Measurements from ENCODE around the gene NBAS. TPM values are rescaled to one million over a fixed set of nuclear protein-coding genes. Genes with fewer than 3 reads are reported as not detected.

NBAS gene
- total and polyA plus RNA-seq, 2 experiments from 2014 or later, result 21.2 to 51.8 TPM

DNA sequence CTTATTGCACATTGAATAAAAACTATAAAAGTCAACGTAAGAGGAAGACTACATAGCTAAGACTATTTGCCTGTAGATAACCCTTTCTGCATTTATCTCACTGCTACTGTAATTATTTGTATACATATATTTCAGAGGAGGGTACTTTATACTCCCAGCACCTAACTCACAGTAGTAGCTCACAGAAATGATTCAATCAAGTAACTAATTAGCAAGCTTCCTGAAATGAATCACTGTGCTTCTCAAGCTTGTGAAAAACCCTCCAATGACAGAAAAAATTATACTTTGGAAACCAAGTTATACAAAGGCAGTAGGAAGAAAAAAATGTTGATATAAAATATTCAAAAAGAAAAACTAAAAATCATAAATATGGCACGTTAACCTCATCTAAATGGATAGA lies 124.9 kb downstream of the NBAS start:
- H3K9ac ChIP-seq, result no peak overlapping the region
- 85 to 93% methylated on average over 2 of the region's 2 CpGs for WGBS, 2 experiments (ENCODE audit: low coverage in 1 of 2, low lambda C conversion rate in 2 of 2, missing lambda C conversion rate in 2 of 2)
- H3K36me3 ChIP-seq (ENCODE audit: low read depth), result no peaks in the 10 kb centered on the region

DNA sequence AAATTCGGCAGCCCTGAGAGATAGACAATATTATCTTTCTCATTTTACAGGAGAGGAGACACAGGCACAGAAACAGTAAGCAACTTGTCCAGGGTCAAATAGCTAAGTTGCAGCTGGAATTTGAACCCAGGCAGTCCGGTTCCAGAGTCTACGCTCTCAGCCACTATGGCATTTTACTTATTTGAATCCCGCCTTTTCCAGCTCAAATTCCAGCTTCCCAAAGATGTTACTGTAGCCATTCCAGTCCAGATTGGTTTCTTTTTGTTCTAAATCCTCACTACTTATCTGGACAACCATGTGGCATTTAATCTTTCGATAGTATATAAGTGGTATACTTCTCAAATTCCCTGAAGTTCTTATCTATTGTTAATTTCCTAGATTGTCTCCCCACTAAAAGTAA lies 125.7 kb downstream of the NBAS start:
- Histone ChIP-seq H3K9ac (no peak overlapping the region), H3K27me3 (replicated peaks; ENCODE audit: insufficient read depth) (no peaks in the 10 kb centered on the region), H3K4me2 (ENCODE audit: unreplicated experiment) (no peak overlapping the region), H3K36me3 (ENCODE audit: low read depth) (no peaks in the 10 kb centered on the region), H2AFZ (no peak overlapping the region), H3K9me3 (ENCODE audit: low read depth) (no peaks in the 10 kb centered on the region), H4K20me1 (ENCODE audit: insufficient read depth) (no peaks in the 10 kb centered on the region), H3K4me1 (ENCODE audit: insufficient read depth) (no peaks in the 10 kb centered on the region), H3K4me3 (no peak overlapping the region), H3K9me2 (ENCODE audit: insufficient read depth) (no peaks in the 10 kb centered on the region), H3K27ac (no peak overlapping the region), H3F3A (ENCODE audit: insufficient read depth) (no peaks in the 10 kb centered on the region), H3K79me2 (ENCODE audit: insufficient read depth) (peaks cover 21% of the 10 kb centered on the region)
- TF ChIP-seq EZH2phosphoT487 (IDR thresholded peaks at IDR 0.05; ENCODE audit: insufficient read depth, low read depth) (no peak), EZH2 (IDR thresholded peaks at IDR 0.05; ENCODE audit: insufficient read depth, poor library complexity, severe bottlenecking) (no peak)
- DNase-seq, result no peak
- in situ Hi-C loops (cut with MboI), result no loop called here
- 88 to 91% methylated on average over 5 of the region's 5 CpGs for WGBS, 2 experiments (ENCODE audit: low coverage in 1 of 2, low lambda C conversion rate in 2 of 2, missing lambda C conversion rate in 2 of 2)

More for the DNA sequence above, 124.9 kb downstream of the NBAS start:
- Histone ChIP-seq H3K4me2 (ENCODE audit: unreplicated experiment) (no peak overlapping the region), H3K9me2 (ENCODE audit: insufficient read depth) (no peaks in the 10 kb centered on the region), H3F3A (ENCODE audit: insufficient read depth) (no peaks in the 10 kb centered on the region), H3K27ac (no peak overlapping the region), H3K79me2 (ENCODE audit: insufficient read depth) (peaks cover 21% of the 10 kb centered on the region), H3K4me3 (no peak overlapping the region), H3K4me1 (ENCODE audit: insufficient read depth) (no peaks in the 10 kb centered on the region), H4K20me1 (ENCODE audit: insufficient read depth) (no peaks in the 10 kb centered on the region), H3K9me3 (ENCODE audit: low read depth) (no peaks in the 10 kb centered on the region), H2AFZ (no peak overlapping the region), H3K27me3 (replicated peaks; ENCODE audit: insufficient read depth) (no peaks in the 10 kb centered on the region)
- TF ChIP-seq EZH2phosphoT487 (IDR thresholded peaks at IDR 0.05; ENCODE audit: insufficient read depth, low read depth), result no peak
- no peak for TF ChIP-seq EZH2 (IDR thresholded peaks at IDR 0.05; ENCODE audit: insufficient read depth, poor library complexity, severe bottlenecking)
- DNase-seq, result no peak
- in situ Hi-C loops (cut with MboI), result no loop called here

DNA sequence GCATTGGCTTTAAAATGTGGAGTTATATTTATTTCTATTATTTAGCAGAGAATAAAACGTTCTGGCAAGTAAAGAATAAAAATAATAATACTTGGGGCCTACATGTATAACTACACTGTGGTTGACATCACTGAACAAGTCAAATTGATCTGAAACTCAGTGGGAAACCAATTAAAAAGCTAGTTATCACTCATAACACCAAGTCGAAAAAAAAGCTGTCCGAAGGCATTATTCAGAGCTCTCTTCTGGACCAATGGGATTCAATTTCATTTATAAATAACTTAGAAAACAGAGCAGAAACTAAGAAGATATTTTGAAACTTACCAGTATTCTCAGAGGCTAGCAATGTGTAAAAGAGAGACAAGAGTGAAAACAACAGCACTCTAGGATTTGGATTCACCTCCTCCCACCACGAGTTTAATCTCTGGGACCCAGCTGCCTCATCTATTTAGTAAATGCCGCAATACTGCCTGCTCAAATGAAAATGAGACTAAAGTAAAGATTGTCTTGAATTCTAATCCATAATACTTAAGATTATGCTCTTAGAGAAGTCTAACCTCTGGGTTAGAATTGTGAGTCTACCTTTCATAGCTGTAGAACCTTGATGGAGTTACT lies 128.4 kb downstream of the NBAS start:
- TF ChIP-seq EZH2phosphoT487 (IDR thresholded peaks at IDR 0.05; ENCODE audit: insufficient read depth, low read depth) (no peak), EZH2 (IDR thresholded peaks at IDR 0.05; ENCODE audit: insufficient read depth, poor library complexity, severe bottlenecking) (no peak)
- H3K4me3 ChIP-seq, result no peak overlapping the region
- peaks cover 15% of the 10 kb centered on the region for H3K79me2 ChIP-seq (ENCODE audit: insufficient read depth)
- no peak overlapping the region for H3K4me2 ChIP-seq (ENCODE audit: unreplicated experiment)
- H3K9me2 ChIP-seq (ENCODE audit: insufficient read depth), result no peaks in the 10 kb centered on the region
- in situ Hi-C loops (cut with MboI), result no loop called here
- no peaks in the 10 kb centered on the region for H3F3A ChIP-seq (ENCODE audit: insufficient read depth)
- H4K20me1 ChIP-seq (ENCODE audit: insufficient read depth), result no peaks in the 10 kb centered on the region
- no peak for DNase-seq
- H3K9me3 ChIP-seq (ENCODE audit: low read depth), result no peaks in the 10 kb centered on the region
- H3K9ac ChIP-seq, result no peak overlapping the region
- no peak overlapping the region for H2AFZ ChIP-seq
- WGBS, 2 experiments (ENCODE audit: low coverage in 1 of 2, low lambda C conversion rate in 2 of 2, missing lambda C conversion rate in 2 of 2), result 98% methylated on average over 5 of the region's 5 CpGs
- H3K27me3 ChIP-seq (replicated peaks; ENCODE audit: insufficient read depth), result no peaks in the 10 kb centered on the region
- H3K27ac ChIP-seq, result no peak overlapping the region
- H3K36me3 ChIP-seq (ENCODE audit: low read depth), result no peaks in the 10 kb centered on the region
- no peaks in the 10 kb centered on the region for H3K4me1 ChIP-seq (ENCODE audit: insufficient read depth)

DNA sequence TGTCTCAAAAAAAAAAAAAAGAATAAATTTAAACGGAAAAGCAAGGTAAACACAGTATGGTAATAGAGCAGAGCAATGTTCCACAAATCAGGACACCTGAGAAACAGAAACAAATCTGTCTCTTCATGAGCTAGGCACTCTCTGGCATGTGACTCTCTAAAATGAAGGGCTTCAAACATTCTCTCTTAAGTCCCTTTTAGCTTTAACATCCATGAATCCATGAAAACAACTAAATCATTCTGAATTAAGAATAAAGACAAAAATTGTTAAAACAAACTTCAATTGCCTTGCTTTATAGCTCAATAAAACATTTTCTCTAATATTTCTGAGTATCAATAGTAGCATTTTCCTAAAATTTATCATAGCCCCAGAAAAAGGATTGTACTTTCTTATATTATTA lies 132.1 kb downstream of the NBAS start:
- TF ChIP-seq EZH2phosphoT487 (IDR thresholded peaks at IDR 0.05; ENCODE audit: insufficient read depth, low read depth) (no peak), EZH2 (IDR thresholded peaks at IDR 0.05; ENCODE audit: insufficient read depth, poor library complexity, severe bottlenecking) (no peak)
- Histone ChIP-seq H4K20me1 (ENCODE audit: insufficient read depth) (no peaks in the 10 kb centered on the region), H3K9me3 (ENCODE audit: low read depth) (no peaks in the 10 kb centered on the region), H3K4me1 (ENCODE audit: insufficient read depth) (no peaks in the 10 kb centered on the region), H3K9me2 (ENCODE audit: insufficient read depth) (no peaks in the 10 kb centered on the region), H2AFZ (no peak overlapping the region), H3K27ac (no peak overlapping the region), H3K9ac (no peak overlapping the region), H3K79me2 (ENCODE audit: insufficient read depth) (peaks cover 7% of the 10 kb centered on the region; the same call in 1 of the 2 replicates), H3F3A (ENCODE audit: insufficient read depth) (no peaks in the 10 kb centered on the region), H3K4me3 (no peak overlapping the region), H3K4me2 (ENCODE audit: unreplicated experiment) (no peak overlapping the region), H3K36me3 (ENCODE audit: low read depth) (peaks cover 2% of the 10 kb centered on the region; the same call in 1 of the 2 replicates), H3K27me3 (replicated peaks; ENCODE audit: insufficient read depth) (no peaks in the 10 kb centered on the region)
- in situ Hi-C loops (cut with MboI), result no loop called here
- 100% methylated on average over 1 of the region's 1 CpG for WGBS, 2 experiments (ENCODE audit: low coverage in 1 of 2, low lambda C conversion rate in 2 of 2, missing lambda C conversion rate in 2 of 2)
- no peak for DNase-seq

DNA sequence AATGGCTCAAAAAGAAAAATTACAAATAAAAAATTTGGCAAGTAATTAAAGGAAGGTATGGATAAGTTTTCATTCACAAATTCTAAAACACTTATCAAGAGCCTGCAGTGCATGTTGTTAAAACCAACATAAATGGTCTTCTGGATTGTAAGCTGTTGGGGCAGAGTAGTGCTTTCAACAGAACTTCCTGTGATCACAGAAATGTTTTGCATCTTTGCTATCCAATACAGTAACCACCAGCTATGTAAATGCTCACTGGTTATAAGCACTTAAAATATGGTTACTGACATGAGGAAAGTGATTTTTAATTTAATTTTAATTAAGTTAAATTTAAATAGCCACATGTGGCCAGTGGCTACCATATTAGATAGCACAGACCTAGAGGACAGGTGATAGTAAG lies 133.1 kb downstream of the NBAS start:
- DNase-seq, result no peak
- Histone ChIP-seq H3K9ac (no peak overlapping the region), H3K9me3 (ENCODE audit: low read depth) (no peaks in the 10 kb centered on the region), H3K27ac (no peak overlapping the region), H3K9me2 (ENCODE audit: insufficient read depth) (no peaks in the 10 kb centered on the region), H3K36me3 (ENCODE audit: low read depth) (peaks cover 12% of the 10 kb centered on the region; the same call in 1 of the 2 replicates), H3K4me2 (ENCODE audit: unreplicated experiment) (no peak overlapping the region), H3K4me1 (ENCODE audit: insufficient read depth) (no peaks in the 10 kb centered on the region), H2AFZ (no peak overlapping the region), H3K79me2 (ENCODE audit: insufficient read depth) (peaks cover 5% of the 10 kb centered on the region; the same call in 1 of the 2 replicates), H3K4me3 (no peak overlapping the region), H3K27me3 (replicated peaks; ENCODE audit: insufficient read depth) (no peaks in the 10 kb centered on the region), H3F3A (ENCODE audit: insufficient read depth) (no peaks in the 10 kb centered on the region), H4K20me1 (ENCODE audit: insufficient read depth) (no peaks in the 10 kb centered on the region)
- in situ Hi-C loops (cut with MboI), result no loop called here
- TF ChIP-seq EZH2phosphoT487 (IDR thresholded peaks at IDR 0.05; ENCODE audit: insufficient read depth, low read depth) (no peak), EZH2 (IDR thresholded peaks at IDR 0.05; ENCODE audit: insufficient read depth, poor library complexity, severe bottlenecking) (no peak)

Data from GM23248 (cell line).